Measurements from ENCODE around the gene C19orf67. TPM values are rescaled to one million over a fixed set of nuclear protein-coding genes. Genes with fewer than 3 reads are reported as not detected.

Gene C19orf67
- polyA plus RNA-seq, 12 donors: 0.13 TPM; not detected in 11

DNA sequence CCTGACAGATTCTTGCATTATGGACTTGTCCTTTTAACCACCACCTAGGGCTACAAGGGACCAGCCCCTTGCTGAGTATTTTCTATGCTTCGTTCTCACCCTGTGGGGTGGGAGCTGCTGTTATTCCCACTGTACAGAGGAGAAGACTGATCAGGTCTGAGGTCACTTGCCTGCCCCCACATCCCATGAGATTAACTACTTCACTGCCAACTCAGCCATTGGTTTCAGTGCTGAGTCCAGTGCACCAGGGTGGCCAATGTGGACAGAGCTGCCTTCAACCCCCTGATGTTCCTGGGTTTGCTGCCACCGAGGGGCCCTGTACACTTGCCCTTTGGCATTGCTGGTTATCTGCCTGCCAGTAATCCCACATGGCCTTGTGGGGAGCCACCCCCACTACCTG, 25.1 kb upstream of the C19orf67 start:
- no peak for DNase-seq

DNA sequence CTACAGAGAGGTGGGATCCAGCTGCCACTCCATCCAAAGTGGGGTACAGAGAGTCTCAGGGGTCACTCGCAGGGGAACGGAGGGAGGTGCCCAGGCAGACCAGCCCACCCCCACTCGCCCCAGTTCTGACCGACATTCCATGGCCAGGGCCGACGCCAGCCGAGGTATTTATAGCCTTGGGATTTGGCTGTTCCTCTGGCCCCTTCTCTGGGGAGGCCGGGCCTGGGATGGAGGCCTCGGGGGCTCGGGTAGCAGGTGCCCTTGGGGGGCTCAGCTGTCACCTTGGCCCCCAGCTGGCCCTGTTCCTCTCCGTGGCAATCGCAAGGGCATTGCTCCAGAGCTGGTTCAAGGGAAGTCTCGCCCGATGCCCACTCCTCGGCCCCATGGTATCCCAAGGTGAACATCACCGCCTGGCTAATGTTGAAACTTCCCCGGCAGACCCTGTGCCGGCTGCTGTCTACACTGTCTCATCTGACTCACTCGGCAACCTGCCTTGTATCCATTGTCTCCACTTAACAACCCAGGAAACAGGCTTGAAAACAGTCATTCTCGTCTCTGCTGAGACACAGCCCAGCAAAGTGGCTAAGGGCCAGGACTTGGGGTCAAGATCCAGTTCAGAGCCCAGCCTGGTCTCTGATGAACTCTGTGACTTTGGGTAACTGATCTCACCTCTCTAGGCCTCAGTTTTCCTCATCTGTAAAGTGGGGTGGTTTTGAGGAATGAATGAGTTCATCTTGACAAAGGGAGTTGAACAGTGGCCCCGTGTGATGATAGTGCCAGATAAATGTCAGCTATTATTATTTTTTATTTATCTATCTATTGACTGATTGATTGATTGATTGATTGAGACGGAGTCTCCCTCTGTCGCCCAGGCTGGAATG, 22.2 kb upstream of the C19orf67 start:
- DNase-seq: no peak

DNA sequence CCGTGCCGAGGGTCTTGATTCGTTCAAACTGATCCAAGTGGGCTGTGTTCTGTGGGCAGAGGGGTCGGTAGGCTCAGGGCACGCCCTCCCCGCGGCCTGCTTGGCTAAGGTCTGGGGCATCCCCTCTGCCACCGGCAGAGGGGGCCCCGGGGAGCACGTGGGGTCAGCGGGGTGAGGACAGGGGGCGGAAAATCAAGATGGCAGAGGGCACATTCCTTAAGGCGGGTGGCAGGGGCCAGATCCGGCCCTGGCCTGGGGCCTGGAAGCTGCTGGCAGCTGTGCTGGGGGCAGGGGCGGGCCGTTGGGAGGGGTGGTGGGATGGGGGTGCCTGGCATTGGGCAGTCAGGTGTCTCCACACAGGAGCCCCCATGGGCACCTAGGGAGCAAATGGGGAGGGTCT, 21.3 kb upstream of the C19orf67 start:
- no peak for DNase-seq

DNA sequence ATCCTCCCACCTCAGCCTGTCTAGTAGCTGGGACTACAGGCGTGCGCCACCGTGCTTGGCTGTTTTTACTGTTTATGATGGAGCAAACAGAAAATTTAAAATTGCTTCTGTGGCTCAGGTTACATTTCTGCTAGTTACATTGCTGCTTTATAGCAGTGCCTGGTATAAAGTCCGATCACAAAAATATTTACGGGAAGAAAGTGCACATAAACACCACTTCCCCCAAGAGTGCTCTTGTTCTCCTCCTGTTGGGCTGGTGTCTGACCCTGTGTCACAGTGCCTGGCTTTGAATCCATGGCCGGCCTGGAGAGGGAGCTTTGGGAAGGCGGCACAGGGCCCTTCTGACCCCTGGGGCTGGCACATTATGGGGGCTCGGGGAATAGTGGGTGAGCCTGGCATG, 20.1 kb upstream of the C19orf67 start:
- DNase-seq: no peak

DNA sequence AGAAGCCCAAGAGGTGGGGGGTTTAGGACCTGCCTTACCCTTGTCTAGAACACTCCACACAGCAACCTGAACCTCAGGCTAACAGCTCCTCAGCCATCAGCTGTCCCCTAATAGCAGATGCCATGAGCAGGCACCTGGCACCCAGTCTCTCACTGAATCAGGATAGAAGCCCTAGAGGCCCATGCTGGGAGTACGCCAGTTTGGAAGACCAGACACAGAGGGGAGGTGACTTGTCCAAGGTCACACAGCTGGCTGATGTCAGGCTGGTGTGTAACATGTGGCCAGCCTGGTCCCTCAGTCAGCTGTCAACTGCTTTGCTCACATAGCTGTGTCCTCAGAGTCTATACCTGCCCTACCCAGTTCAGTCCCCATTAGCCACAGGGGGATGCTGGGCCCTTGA, 17.7 kb upstream of the C19orf67 start:
- DNase-seq: no peak

DNA sequence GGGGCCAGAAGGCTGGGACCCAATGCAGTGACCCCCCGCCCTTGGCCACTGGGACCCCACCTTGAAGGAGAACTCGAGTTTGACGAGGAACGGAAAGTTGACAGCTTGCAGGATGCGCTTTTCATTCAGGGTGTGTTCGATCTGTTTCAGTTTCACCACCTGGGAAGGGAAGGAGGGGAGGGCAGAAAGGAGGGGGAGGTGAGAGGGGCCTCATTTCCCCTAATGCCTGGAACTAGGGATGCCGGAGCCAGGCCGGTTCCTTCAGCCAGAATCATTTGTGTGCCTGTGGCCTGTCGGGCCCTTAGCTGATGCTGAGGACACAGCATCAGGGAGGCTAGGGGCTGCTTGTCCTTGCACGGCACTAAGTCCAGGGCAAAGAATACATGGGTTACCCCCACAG, 17.2 kb upstream of the C19orf67 start:
- no peak for DNase-seq

DNA sequence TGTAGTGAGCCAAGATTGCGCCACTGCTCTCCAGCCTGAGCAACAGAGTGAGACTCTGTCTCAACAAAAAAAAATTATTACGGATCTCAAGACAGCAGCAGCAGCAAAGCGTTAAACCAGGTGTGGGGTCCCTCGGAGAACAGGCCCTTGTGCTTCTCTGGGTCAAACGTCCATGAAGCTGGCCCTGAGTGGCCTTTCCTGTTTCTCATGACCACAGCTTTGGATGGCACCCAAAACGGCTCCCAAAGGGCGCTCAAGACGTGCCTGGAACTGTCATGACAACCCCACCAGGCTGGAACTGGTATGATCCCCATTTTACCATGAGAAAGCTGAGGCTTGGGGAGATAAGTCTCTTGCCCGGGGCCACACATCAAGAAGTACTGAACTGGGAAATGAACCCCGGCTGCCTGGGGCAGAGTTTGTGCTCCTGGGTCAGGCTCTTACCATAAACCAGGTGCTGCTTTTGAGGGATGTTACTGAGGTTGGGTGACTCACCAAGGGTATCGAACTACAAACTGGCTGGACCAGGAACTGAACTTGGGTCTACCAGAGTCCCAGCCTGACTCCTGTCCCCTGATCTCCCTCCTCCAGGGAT, 16.6 kb upstream of the C19orf67 start:
- no peak for DNase-seq

DNA sequence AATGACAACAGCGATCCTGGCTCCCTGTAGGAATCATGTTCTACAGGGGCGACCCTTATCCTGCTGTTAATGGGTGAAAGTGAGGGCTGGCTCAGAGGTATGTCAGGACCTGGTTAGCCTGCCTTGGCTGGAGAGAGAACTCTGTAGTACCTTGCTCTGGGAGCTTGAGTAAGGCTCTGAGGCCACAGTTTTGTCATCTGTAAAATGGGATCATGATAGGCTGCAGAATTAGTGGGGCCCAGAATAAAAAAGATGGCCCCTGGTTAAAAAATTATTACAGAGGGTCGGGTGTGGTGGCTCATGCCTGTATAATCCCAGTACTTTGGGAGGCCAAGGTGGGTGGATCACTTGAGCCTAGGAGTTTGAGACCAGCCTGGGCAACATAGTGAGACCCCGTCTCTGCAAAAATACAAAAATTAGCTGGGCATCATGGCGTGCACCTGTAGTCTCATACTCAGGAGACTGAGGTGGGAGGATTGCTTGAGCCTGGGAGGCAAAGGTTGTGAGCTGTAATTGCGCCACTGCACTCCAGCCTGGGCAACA, 15.5 kb upstream of the C19orf67 start:
- DNase-seq: no peak

DNA sequence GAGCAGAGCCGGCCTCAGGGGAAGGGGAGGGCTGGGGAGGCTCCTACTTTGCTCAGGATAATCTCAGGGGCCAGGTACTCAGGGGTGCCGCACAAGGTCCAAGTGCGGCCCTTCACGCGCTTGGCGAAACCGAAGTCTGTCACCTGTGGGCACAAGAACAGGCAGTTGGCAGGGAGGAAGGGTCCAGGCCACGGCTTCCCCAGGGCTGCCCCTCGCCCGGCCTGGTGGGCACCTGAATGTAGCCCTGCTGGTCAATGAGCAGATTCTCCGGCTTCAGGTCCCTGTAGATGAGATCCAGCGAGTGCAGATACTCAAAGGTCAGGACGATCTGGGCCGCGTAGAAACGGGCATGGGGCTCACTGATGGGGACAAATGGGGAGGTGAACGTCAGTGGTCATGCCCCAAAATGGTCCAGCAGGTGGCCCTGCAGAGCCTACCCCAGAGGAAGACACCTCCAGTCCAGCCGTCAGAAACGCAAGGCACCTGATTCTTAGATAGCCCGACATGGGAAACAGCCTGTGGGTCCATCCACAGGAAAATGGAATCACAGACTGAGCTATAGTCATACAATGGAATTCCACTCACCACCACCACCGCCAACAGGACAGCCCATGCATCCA, 12.1 kb upstream of the C19orf67 start:
- no peak for DNase-seq

DNA sequence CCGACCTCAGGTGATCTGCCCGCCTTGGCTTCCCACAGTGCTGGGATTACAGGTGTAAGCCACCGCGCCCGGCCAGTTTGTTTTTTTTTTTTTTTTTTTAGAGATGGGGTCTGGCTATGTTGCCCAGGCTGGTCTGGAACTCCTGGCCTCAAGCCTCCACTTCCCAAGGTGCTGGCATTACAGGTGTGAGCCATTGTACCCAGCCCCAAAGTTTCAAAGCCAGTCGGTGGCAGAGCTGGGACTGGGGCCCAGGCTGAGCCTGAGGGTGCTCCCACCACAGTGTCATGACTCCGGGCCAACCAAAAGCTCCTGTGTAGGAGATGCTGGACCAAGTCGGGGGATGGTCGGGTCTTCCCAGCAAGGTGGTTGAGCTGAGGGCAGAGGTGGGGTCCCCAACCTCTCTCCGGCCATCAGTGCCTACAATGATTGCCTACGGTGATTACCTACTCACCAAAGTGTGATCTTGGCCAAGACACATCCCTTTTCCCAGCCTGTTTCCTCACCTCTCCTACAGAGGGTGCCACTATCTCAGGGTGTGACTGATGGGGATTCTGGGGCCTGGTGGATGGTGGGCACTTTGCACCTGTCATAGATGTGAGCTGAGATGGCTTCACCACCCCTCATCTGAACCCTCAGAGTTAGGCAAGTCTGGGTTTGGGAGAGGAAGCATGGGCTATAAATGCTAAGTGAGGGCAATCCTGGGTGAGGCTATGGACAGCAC, 10.8 kb upstream of the C19orf67 start:
- DNase-seq: no peak

DNA sequence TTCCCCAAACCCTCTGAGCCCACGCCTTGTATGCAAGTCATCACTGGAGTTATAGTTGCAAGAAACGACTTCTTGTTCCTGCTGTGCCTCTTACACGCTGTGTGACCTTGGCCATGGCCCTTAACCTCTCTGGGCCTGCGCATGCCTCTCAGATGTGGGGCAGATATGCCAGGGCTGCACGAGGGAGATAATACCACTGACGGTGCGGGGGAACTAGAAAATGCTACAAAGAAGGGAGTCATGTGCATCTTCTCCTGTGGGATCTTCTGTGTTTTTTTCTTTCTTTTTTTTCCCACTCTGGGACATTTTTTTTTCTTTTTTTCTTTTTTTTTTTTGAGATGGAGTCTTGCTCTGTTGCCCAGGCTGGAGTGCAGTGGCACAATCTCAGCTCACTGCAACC, 9.3 kb upstream of the C19orf67 start:
- DNase-seq: no peak

DNA sequence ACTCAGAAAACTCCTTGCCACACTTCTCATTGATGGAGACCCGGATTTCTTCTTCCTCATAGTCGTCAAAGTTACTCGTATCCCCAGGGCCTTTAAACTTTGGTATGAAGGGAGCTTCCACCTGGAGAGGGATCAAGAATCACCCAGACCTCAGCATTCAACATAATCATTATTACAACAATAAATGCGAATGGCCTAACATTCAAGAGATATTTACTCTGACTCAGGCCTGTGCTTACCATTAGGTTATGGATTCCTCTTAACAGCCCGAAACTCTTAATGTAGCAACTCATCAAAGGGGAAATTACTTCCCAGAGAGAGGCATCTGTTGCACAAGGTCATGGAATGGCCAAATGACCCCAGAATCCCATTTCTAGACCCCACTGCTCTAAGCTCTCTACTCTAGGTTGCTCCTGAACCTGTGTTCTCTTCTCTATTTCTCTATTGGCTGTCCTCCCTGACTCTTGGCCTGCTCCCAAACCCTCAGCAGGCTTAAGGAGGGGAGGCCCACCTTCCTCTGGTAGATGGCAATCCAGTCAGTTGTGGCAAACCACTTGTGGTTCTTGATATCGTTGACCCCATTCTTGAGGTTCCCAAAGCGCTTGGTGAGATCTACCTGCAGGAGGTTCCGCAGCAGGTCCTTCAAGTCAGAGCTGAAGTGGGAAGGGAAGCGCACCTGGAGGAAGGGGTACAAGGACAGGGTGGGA, 7.7 kb upstream of the C19orf67 start:
- no peak for DNase-seq

DNA sequence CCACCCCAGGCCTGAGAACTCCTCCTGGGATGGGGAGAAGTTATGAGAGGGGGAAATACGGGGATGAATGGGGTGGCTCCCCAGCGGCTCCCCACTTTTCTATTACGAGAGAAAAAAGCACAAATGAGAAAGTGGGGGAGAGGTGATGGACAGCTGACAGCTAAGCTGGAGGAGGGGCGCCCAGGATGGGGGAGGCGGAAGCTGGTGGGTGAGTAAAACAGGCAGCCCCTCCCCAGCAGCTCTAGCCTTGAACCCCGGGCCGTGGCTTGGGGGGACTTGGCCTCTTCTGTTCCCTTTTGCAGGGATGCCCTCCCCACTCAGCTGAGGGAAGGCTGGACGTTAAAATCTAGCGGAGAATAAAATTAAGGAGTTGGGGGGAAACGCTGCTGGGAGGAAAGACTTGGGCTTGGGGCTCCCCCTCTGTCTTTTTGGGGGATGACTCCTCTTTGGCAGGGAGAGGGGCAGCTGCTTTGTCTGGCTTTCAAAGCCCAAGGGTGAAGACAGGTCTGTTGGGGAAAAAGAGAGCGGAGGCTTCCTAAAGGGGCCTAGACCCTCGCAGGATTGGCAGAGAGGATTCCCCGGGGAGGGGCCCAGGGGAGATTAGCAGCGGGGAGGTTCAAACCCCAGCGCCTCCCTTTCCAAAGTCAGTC, 6.4 kb upstream of the C19orf67 start:
- no peak for DNase-seq

DNA sequence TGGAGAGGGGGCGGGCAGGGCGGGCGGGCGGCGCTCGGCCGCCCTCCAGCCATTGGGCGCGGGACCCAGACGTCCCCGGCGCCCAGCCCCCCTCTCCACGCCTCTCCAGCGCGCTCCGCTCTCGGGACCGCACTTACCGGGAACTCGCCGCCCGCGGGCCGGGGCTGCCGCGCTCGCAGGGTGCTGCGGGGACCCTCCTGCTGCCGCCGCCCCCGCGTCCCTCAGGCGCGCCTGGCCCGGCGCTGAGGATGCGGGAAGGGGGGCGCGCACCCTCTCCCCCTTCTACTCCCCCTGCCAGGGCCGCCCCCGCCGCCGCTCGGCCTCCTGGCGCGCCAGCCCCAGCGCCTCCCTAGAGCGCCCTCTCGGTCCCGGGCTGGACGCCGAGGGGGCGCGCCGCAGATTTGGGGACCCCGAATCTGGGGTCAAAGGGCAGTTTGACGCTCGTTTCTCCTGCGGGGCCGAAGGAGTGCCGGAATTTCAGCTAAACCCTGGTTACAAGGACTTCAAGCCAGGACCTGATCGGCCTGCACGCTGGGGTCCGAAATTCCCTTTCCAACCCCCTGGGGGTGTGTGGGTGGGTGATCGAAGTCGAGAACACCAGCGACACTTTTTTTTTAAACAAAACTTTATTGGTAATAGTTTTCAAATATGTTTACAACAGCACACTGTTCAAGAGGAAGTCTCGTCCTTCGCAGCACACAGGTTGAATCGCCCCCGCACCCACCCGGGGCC, 5.7 kb upstream of the C19orf67 start:
- peak; percentile 71 for DNase-seq

DNA sequence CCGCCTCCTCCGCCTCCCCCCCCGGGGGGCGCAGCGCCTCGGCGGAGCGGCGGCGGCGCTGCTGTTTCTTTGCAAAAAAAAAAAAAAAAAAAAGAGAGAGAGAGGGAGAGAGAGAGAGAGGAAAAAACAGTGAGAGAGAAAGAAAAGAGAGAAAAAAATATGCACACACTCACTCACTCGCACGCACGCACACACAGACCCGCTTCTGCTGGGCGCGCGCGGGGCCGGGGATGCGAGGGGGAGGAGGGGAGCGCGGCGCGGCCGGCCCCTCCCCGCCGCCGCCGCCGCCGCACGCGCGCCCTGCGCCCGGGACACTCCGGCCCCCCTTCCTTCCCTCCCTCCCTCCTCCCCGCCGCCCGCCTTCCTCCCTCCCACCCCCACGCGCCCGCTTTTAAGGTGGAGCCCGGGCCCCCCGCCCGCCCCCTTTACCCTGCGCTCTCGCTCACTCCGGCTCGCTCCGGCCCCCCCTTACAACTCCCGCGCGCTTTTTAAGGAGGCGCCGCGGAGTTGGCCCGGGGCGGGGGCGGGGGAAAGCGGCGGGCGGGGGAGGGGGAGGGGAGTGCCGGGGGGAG, 5.0 kb upstream of the C19orf67 start, which contains the start of gene SAMD1:
SAMD1 (minus strand) TSS at position 243 of the 572 bp plus-strand sequence.
- peak; percentile 91 for DNase-seq

DNA sequence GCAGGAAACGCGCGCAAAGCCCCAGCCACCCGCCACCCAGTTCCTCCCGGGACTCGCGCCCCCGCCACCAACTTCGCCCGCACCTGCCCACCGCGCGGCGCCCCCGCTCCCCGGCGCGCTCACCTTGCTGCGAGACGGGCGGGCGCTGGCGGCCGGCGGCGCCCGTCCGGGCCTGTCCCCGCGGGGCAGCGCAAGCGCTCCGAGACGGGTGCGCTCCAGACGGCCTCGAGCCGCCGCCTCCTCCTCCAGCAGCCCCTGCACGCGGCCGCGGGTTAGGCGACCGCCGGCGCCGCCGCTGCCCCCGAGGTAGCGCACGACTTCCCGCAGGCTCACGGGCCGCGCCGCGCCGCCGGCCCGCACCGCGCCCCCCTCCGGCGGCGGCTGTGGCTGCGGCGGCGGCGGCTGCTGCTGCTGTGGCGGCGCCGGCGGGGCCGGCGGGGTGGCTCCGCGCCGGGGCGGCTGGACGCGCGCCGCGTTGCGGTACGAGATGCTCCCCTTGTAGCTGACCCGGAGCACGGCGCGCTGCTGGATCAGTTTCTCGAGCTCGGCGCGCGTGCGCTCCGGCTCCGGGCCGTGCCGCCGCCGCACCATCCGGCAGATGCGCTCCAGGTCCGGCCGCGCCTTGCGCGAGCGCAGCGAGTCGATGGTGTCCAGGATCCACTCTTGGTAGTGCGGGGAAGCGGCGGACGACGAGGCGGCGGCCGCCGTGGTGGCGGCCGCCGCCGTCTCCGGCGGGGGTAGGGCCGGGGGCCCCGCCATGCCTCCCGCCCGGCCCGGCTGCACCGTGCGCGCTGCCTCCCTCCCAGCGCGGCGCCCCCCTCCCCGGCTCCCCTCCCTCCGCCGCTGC, 4.3 kb upstream of the C19orf67 start:
- DNase-seq: no peak

DNA sequence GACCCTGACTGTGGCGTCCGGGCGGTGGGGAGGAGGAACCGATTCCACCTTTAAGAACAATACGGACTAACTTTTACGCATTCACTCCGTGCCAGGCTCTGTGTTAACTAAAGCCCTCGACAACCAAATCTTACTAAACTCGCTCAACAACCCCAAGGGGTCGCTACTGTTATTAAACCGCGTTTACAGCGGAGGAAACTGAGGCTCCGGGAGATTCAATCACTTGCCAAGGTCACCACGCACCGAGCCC, 3.8 kb upstream of the C19orf67 start:
- no peak for DNase-seq

DNA sequence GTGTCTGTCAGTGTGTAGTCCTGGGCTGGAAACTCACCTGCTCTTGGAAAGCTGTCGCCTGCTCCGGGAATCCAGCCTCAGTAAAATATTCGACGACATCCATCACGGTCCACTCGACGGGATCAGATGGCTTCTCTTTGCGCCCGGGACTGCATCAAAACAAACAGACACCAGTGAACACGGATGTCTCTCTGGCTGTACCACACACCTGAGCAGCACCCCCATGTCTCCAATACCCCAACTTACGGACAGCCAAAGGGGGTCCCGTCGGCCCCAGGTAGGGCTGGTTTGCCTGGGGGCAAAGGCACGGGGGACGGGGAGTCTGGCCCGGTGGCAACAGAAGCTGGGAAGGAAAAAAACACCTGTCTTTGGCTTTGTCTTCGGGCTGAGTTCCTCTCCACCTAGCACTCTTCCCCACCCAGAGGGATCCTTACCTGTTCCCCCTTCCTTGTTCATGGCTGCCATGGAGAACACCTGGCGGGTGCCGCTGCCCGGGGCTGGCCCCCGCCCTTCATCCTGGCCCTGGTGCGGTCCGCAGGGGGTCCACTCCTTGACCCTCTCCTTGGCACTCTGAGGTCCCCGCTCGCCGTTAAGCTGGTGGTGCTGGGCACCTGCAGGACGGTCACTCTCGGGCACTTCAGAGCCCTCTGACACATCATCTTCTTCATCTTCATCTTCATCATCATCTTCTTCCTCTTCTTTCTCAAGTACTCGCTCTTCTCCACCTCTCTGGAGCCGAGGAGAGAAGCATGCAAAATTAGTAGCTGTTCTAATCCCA, 3.2 kb upstream of the C19orf67 start:
- no peak for DNase-seq
